Measurements from ENCODE around the gene SARNP.
A peak's percentile ranks its signal among the peaks of the same experiment; 100 is the strongest.

The SARNP gene

GRCh38 chr12:55724226-55724939 lies 93.1 kb downstream of the SARNP start:
- peak; percentile 39 for DNase-seq (ENCODE audit: low read depth)

DNA sequence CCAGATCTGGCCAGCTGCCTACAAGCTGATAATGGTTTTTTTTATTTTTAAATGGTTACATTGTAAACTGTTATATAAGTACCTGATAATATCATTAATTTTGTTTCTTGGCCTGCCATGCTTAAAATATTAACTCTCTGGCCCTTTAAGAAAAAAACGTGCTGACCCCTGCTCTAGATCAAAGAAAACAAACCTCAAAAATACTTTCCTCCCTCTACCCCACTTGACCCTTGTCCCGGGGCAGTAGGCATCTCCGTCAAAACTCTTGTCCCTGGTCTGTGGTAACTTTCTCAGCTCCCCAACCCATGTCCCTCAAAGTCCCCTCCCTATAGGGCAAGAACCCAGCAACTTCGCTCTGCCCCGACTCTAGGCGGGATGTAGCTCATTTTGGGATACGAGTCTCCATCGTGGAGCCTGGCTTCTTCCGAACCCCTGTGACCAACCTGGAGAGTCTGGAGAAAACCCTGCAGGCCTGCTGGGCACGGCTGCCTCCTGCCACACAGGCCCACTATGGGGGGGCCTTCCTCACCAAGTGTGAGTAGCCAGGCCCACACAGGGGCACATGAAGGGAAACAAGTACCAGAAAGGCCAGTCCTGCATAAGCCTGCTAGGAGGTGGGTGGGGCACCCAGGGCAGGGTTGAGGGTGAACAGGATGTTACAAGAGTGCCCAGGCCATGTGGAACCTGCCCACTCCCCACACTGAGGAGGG lies 93.9 kb downstream of the SARNP start:
- no peak for DNase-seq (ENCODE audit: low read depth)

GRCh38 chr12:55722948-55723347 lies 94.6 kb downstream of the SARNP start:
- DNase-seq (ENCODE audit: low read depth), result no peak

- DNase-seq (ENCODE audit: low read depth), result no peak
Observed at GRCh38 chr12:55721601-55722213, 95.8 kb downstream of the SARNP start.

DNA sequence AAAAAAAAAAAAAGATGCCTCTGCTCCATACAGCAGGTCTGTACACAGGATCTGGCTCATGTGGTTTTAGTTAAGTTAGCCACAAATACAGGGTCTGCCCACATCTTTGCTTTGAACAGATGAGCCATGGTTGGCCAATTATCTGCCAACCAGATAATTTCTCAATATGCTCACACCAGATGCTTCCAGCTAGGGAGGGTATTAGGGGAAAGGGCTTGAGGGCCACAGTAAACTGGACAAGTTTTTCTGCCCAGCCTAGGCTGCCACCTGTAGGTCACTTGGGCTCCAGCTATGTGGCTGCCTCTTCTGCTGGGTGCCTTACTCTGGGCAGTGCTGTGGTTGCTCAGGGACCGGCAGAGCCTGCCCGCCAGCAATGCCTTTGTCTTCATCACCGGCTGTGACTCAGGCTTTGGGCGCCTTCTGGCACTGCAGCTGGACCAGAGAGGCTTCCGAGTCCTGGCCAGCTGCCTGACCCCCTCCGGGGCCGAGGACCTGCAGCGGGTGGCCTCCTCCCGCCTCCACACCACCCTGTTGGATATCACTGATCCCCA lies 96.6 kb downstream of the SARNP start:
- no peak for DNase-seq (ENCODE audit: low read depth)

DNA sequence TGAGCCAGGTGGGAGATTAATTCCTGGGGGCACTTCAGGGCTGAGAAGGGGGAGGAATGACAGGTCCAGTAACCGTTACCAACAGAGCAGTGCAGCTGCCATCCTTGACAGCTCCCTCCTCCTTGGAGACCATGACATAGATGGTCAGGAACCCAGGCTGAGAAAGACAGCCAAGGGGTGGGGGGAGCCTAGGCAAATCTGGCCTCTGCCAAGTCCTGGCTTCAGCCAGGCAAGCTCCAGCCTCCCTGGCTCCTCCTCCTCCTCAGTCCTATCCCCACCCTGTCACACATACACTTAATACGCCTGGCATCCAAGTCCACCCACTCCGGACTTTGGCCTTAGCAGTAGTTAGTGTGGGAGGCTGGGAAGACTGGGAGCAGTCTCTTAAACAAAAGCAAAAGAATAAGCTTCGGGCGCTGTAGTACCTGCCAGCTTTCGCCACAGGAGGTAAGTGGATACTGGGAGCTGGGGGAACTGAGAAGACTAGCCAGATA lies 97.4 kb downstream of the SARNP start, which contains the start of gene RDH5:
RDH5 (plus strand) TSS at position 323 of the 494 bp plus-strand sequence. CDS start 792 bp downstream, outside the sequence.
- no peak for DNase-seq (ENCODE audit: low read depth)

DNA sequence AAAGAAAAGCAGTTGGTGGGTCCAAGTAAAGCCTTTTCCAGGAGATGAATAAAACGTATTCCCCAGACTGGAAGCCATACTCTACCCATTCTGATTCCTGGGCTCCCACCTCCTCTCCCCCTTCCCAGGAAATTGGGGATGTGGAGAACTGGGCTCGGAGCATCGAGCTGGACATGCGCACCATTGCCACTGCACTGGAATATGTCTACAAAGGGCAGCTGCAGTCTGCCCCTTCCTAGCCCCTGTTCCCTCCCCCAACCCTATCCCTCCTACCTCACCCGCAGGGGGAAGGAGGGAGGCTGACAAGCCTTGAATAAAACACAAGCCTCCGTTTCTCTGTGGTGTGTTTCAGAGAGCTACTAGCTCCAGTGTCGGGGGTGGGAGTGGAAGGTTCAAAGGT lies 98.2 kb downstream of the SARNP start:
- DNase-seq (ENCODE audit: low read depth), result no peak

- DNase-seq (ENCODE audit: low read depth), result no peak
Observed at GRCh38 chr12:55718624-55719275, 98.8 kb downstream of the SARNP start.

GRCh38 chr12:55718015-55718414 lies 99.5 kb downstream of the SARNP start:
- no peak for DNase-seq (ENCODE audit: low read depth)

DNA sequence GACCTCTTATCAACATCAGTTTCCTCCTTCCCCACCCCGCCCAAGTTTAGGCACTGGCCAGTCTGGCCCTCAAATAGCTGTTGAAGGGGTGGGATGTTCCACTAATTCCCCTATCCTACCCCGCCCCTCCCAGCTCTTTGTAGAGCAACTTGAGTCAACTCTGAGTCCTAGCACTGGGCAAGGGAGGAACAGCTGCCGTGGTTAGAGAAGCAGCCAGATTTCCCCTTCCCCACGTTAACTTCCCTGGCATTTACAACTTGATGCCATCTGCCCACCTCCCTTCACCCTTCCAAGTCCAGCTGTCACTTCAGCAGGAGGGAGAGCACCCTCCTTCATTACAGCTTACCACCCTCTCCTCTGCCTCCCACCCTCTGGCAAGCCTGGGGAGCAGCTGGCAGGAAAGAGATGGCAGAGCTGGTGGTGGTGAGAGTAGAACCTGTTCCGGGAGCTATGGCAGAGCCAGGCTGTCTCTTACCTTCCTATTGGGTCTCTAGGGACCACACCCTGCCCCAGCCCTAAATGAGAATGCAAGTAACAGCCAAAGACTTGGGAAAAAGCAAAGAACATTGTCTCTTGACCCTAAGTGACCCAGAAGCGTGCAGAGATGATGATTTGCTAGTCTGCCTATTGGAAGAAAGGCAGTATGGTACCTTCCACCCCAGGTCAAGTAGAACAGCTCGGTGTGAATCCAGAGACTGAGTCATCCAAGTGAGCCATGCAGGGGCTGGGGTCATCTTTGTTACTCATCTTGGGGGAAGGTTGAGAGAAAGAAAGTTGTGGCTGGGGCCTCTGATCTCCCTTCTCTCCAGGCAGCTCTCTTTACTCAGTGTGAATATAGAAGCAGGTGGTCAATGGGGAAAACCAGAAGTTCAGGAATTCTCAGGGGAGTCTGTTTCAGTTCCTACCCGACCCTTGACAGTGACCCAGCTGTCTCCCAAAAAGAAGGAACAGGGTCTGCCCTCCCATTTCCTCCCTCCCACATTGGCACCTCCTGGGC lies 100.2 kb downstream of the SARNP start:
- DNase-seq (ENCODE audit: low read depth), result no peak

DNA sequence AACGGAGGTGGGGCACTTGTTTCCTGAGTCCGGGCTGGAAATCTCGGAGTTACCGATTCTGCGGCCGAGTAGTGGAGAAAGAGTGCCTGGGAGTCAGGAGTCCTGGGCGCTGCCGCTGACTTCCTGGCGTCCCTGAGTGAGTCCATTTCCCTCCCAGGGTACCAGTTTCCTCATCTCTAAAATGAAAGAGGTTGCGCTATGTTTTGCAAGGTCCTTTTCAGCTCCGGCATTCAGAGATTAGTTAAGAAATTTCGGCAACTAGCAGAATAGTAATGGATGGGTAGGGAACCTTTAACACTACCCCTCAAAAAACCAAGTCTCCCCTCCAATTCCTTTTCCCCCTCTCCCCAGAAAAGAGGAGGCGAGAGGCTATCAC lies 101.0 kb downstream of the SARNP start:
- DNase-seq (ENCODE audit: low read depth), result no peak

DNA sequence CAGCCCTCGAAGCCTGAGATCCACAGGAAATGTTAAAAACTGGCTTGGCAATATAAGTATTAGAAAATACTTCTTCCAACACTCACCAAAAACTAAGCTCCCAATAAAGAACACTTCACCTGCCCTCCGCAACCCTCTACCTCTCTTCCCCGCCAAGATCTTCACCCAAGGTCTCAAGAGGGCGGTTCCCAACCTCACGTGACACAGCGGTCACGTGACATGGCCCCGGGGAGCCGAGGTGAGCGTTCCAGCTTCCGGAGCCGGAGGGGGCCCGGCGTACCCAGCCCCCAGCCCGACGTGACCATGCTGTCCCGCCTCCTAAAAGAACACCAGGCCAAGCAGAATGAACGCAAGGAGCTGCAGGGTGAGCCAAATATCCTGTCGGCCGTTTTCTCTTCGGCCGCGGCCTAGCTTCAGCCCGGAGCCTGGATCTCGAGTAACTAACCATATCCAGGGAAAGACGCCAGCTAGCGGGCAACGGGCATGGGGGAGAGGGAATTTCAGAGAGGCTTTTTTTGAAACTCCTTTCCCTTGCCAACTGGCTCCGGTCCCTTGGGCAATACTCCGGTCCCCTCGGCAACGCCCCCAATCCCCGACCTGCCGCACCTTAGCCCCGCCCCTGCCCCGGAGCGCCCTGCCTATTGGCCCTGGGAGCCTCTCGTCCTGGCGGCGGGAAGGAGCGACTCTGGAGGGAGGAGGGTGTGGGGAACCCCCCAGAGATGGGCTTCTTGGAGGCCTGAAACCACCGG lies 101.5 kb downstream of the SARNP start, which contains the start of gene BLOC1S1:
BLOC1S1 (plus strand) TSS at position 214 of the 749 bp plus-strand sequence; CDS start at position 220, 6 bp downstream.
- peak; percentile 91 for DNase-seq (ENCODE audit: low read depth)

- DNase-seq (ENCODE audit: low read depth), result no peak
Observed at GRCh38 chr12:55715169-55715764, 102.3 kb downstream of the SARNP start.

GRCh38 chr12:55713721-55714120 lies 103.8 kb downstream of the SARNP start:
- no peak for DNase-seq (ENCODE audit: low read depth)

DNA sequence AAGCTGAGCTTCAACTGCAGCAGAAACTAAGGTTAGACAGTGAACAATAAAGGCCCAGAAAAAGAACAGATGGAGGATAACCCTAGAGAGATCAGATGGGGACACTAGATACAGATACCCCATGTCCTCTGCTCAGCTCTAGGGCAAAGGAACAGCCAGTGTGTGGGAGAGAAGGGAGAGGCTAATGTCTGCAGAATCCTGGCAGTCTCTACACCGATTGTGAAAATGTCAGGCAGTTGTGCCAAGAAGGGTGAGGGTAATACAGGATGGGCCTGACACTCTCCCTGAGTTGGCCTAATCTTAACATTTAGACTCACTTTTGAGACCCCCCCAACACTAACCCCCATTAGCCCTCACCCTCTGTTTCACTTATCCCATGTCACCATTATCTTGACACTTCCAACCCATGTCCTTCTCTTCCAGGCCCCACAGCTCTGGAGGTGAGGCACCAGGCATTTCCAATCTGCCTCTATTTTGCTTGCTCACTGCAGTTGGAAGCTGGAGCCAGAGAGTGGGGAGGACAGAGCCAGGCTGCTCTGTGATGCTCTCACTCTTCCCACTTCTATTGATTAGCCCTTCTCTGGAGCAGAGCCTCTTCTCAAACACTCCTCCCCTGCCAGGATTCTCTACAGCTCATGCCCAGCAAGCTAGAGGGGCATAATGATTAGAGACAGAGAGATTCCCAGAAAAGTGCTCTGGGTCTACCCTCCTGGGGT lies 104.7 kb downstream of the SARNP start:
- DNase-seq (ENCODE audit: low read depth), result no peak

DNA sequence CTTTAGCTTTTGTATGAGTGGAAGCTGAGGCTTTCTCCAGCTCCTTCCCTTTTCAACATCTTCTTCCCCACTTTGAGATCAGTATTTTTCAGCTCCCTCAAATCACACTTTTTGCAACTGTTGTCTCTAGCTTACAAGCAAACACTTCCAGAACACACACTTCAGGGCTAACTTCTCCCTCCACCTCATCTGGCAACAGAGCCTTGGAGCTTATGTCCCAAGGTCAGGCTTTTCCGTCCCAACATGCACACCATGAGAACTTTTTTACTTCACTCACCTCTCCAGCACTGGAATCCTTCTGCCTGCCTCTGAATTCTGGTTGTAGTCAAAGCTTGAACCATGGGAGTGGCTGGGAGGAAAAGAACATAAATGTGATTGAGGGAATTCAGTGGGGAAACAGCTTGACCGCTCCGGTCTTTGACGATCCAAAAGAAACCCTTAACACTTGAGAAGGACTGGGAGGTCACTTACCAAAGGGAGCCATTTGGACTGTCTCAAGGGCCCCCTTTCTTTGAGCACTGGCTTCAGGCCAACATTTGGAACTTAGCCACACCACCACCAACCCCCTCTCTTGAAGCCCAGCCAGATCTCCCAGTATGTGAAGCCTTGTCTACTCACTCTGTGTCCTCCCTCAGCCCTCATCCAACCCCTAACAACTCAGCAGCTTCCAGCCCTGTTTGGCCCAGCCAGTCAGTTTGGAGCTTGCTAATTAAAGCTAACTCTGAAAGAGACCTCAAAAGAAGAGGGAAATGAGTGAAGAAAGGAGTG lies 105.6 kb downstream of the SARNP start:
- no peak for DNase-seq (ENCODE audit: low read depth)

GRCh38 chr12:55708695-55709233 lies 108.8 kb downstream of the SARNP start:
- DNase-seq (ENCODE audit: low read depth), result no peak
